LoVo (cell line): Measurements from ENCODE around the gene WNK4.
A peak's percentile ranks its signal among the peaks of the same experiment; 100 is the strongest.
"Not testable (repeated sequence)": the region's sequence is repeated elsewhere in the genome, so short reads cannot be mapped to it uniquely, and the experiment has no call there.

Experiments
- DNase-seq: peaks from one replicate; pipeline ENCODE4 v3.0.0-alpha.2; 2016; ENCODE audit warnings: low spot score

The WNK4 gene

DNA sequence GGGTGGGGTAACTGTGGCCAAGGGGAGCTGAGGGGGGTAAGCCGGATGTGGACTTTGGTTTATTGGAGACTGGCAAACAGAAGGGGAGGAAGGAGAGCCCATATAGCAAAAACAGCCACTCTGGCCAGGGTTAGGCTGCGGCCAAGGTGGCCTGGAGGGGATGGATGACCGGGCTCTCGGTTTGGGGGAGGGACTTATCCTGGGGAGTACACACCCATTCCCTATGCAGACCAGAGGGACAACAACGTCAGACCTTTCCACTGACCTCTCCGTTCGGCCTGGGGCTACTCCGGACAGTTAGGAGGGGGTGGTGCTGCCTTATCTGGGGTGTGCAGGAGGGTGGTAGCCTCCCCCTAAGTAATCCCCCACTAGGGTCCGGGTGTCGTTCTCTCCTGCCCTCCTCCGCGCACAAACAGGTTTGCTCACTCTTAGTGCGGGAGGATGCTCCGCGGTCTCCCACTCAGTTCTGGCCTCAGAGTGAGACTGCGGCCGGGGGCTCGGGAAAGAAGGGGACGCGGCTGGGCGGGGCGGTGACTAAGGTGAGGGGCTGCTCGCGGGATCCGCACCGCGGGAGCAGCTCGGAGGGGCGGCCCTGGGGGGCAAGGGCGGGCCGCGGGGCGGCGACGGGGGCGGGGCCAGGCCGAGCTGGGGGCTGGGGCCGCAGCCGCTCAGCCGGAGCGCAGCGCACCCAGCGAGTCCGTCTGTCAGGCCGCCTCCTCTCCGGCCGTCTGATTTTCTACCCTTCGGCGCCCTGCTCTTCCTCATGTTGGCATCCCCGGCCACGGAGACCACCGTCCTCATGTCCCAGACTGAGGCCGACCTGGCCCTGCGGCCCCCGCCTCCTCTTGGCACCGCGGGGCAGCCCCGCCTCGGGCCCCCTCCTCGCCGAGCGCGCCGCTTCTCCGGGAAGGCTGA is at the start of gene WNK4:
TSS of gene WNK4 (plus strand) at position 675 of the 915 bp plus-strand sequence. CDS start at position 764, 89 bp downstream.
- peak; percentile 52 for DNase-seq

DNA sequence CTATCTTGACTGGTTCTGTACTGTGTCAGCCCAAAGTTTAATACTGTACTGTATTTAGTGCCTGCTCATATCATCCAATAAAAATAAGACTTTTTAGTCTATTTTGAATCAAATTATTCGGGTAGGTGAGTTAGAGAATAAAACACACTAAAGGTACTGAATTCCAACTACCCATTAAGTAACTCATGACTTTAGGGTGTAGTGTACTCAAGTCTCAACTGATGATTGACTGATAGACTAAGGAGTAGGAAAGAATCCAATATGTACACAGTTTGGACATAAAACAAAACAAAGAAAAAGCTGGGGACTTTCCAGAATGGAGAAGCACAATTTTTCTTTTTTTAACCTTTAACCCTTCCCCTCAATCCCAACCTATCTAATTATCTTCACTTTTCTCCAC is 39.7 kb upstream of the WNK4 start:
- DNase-seq = no peak

DNA sequence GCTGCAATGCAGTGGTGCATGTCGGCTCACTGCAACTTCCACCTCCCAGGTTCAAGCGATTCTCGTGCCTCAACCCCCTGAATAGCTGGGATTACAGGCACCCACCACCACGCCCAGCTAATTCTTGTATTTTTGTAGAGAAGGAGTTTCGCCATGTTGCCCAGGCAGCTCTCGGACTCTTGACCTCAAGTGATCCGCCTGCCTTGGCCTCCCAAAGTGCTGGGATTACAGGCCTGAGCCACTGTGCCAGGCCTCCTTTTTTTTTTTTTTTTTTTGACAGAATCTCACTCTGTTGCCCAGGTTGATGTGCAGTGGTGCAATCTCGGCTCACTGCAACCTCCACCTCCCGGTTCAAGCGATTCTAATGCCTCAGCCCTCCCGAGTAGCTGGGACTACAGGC is 37.5 kb upstream of the WNK4 start:
- DNase-seq = not testable (repeated sequence)

DNA sequence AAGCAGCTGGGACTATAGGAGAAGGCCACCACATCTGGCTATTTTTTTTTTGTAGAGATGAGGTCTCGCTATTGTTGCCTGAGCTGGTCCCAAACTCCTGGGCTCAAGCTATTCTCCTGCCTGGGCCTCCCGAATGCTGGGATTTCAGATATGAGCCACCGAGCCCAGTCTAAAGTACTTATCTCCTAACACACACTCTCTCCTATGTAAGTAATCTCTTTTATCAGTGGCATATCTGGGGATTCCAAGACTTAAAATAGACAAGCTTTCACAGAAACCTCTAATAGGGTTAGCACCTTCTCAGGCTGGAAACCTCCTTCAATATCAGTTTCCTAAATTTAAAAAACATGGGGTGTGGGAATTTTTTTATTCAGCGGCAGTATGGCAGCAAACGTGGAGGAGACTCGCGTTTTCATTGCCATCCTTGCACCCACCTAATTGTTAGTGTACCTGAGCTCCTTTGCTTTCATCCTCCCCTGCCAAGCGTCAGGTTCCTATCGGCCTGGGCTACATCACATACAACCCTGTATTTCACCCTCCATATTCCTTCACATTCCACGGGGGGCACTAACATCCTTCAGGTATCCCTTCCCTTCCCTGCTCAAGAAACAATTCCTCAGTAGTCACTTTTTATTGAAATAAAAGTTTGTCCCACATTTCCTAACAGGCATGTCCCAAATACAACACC is 36.7 kb upstream of the WNK4 start:
- DNase-seq = no peak

DNA sequence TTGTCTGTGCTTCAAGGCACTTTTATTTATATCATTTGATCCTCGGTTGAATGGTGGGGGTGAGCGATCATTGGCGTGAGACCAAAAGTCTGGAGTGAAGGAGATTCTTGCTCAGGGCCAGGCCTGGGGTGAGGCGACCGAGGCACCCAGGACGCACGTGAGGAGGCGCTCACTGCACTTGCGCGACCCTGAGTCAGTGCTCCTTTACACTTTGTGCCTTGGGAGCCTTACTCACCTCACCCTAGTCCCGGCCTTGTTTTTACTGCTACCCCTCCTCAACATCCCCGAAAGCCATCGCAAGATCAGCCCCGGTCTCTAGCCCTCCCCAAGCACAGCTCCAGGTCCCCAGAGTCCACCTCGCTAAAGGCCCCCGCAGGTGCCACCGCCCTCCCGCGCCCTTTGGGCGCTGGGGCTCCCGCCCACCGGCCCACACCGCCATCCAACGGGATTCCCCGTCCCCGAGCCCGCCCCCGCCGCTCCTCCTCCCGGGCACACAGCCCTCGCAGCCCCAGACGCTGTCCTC is 36.1 kb upstream of the WNK4 start:
- peak; percentile 77 for DNase-seq

DNA sequence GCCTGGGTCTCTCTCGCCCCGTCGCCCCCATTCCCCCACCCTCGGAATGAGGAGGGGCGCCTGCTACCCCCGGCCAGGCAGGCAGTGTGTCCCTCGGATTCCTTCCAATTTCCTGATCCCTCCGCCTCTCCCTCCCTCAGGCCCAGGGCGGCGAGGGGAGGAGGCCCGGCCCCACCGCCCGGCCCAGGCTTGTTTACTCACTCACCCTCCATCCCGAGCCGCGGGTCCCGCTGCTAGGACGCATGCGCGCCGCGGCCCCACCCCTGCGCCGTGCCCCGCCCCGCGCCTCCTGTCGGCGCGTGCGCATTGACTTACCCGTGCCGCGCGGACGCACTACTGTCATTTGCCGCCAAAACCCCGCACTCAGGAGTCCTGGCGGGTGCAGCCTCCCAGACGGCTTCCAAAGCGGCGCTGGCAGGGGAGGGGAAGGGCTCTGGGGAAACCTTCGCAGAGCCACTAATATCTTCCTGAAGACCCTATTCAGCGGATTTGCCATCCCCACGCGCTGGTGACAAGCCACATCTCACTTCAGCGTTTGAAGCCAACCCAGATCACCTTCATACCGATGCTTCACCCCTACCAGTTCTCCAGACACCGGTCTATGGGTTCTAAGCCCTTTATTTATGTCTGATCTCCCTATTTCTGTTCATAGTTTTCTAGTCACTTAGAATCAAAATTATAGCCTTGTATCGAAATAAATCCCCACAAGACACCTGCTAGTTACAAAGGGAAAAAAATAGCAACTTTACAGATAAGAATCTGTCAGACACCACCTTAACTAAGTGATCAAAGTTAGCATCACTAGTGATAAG is 35.4 kb upstream of the WNK4 start, which contains the start of gene EZH1:
TSS of gene EZH1 (minus strand) at position 235 of the 812 bp plus-strand sequence. CDS start 16,099 bp downstream, outside the sequence.
- peak; percentile 93 for DNase-seq

DNA sequence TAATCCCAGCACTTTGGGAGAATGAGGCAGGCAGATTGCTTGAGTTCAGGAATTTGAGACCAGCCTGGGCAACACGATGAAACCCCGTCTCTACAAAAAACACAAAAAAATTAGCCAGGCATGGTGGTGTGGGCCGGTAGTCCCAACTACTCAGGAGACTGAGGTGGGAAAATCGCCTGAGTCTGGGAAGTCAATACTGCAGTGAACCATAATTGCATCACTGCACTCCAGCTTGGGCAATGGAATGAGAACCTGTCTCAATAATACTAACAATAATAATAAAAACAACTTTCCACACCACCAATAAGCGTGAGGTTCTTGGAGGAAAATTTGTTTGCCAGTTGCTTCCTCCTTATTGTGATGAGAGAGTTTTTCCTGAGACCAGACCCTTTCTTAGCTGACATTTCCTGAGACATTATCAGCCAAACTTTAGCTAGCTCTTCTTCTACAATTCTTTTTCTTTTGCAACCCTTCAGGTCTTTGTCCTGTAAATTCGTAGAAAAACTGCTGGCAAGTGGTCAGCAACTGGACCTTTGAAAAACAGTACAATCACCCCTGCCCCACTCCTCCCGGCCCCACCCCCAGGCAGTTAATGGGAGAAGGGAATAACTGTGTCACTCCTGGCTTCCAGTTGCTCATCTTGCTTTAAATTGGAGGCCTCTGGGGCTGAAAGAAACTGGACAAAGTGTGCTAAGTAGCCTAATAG is 32.1 kb upstream of the WNK4 start:
- DNase-seq = no peak

DNA sequence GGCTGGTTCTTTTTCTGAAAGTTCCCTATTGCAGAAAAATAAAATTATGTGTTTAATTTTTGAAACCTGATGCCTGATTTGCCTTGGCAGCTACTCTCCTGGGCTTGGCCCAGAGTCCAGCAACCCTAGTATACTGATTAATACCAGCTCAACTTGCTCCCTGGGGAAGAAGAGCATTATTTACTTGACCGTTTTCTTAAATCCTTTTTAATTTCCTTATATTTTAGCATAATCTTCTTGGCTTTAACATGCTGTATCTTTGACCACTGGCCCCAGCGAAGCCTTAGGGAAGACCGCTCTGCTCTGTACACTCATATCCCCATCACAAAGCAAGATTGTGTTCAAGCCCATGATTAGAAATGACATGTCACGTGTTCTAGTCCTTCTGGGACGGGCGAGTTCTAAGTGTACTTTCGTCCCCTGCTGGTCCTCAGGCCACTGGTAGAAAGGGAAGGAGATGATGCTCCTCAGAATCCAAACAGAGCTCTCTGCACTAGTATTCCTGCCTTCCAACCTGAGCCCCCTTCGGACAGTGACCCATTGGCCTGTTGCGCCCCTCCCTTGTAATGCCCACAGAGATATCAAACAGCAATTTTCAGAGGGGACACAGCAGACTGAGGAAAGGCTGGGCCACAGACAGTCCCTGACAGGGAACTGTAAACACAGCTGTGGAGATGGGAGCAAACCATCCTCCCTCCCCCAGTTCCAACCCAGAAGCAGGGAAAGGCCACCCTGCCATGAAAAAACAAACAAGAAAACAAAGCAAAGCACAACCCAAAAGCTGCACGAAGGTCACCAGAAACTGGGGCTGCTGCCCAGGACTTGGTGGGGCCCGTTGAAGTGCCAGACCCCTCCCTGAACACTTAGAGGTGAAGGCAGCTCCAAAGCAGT is 31.3 kb upstream of the WNK4 start:
- no peak for DNase-seq

DNA sequence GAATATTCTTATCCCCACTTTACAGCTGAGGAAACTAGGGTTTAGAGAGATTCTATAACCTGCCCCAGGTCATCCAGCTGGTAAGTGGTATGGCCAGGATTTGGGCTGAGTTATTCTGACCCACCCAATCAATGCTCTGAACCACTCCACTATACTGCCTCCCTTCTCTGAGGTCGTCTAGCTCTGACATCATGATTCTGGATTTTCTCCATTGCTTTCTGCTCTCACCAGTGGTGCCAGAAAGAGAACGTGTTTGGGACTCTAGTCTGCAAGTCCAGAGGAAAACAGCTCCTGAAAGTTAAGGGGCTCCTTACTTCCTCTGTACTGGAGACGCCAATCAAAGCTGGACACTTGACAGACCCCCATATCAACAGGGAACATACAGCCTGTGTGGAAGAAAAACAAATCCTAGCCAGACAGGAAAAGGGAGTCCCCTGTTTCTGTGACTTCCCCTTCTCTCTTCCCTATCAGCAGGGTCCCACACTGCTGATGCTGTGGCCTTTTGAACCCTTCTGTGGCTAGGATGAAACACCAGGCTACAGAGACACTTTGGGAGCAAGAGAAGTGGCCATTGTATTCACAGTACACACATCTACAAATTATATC is 29.6 kb upstream of the WNK4 start:
- no peak for DNase-seq

DNA sequence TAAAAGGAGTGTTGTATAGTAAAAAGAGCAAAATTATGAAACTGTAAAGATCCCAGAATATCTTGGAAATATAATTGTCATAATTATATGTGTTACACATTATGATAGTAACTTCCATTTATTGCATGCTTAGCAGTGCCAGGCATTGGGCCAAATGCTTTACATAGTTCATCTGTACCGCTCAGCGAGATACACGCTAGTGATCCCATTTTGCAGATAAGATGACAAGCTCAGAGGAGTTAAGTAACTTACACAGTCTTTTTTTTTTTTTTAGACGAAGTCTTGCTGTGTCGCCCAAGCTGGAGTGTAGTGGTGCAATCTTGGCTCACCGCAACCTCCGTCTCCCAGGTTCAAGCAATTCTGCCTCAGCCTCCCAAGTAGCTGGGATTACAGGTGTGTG is 28.8 kb upstream of the WNK4 start:
- no peak for DNase-seq

DNA sequence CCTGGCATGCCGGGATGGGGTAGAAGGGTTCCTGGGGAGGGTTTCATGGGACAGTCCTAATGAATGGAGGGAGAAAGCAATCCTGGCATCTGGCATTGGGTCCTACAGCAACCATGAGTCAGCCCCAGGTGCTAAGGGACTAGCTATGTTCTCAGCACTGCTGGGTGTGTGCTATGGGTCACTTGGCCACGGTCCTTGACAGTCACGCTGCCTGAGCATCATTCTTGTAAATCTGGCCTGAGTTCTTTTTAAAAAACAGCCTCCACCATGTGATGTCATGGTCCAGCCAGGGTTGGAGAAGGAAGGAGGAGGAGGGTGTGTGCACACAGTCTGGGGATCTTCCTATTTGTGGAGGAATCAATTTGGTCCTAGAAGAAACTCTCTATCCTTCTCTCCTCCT is 25.6 kb upstream of the WNK4 start:
- DNase-seq = no peak

DNA sequence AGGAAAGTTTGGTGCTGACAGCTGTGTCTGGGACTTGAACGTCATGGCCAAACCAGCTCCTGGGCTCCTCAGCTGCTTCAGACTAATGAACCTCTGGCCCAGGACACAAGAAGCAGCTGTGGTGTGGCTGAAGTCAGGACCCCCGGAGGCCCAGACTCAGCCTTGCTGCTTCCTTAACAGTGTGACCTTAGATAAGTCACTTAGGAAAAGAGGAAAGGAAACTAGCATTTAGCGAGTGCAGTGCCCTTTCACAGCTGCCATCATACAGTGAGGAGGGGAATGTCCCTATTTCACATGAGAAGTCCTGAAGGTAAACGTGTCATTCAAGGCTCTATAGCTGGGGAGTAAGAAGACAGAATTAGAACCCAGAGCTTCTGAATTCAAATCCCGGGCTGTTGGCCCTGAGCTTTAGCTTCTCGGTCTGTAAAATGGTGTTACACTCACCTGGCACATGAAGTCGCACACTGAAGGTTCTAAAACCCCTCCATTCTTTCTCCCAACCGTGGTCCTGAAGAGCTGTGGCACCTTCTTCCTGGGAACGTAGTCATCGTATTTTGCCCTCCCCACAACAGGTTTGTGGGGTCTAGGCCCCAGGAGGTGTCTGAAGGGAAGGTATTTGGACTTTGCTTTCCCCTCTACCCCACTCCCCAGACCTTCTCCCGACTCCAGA is 20.3 kb upstream of the WNK4 start:
- no peak for DNase-seq

DNA sequence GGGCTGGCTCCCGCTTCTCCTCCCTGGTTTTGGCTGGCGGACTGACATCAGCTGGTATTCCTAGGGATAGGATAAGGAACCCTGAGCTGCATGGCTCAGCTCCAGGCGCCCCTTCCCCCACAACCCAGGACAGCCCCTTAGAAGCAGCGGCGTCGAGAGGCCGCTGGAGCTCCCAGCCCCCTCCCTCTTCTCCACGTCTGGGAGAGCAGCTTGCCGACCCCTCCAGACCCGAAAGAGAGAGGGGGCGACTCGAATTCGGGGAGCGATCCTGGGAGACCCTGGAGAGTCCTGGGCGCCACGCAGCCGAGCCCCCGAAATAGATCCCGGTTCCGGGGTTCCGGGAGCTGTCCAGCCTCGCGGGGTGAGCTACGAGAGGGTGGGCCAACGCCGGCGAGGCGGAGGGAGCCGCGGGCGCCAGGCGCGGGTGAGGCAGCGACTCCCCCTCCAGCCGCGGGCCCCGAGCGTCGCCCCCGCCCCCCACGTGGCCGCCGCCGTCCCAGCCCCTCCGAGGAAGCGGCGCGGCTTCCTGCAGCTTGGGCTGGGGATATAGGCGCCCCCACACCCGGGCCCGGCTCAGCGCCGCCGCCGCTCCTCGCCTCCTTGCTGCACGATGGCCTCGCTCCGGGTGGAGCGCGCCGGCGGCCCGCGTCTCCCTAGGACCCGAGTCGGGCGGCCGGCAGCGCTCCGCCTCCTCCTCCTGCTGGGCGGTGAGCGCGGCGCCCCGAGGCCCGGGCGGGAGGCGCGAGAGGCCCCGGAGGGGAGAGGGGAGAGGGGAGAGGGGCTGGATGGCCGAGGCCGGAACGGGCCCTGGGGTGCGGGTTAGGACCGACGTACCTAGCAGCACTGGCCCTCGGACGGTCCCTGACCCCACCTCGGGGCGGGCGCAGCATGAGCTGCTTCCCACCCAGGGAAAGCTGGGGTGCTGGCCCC is 19.5 kb upstream of the WNK4 start, which contains the start of gene RAMP2:
TSS of gene RAMP2 (plus strand) at position 576 of the 930 bp plus-strand sequence. CDS start at position 611, 35 bp downstream.
- DNase-seq = no peak

DNA sequence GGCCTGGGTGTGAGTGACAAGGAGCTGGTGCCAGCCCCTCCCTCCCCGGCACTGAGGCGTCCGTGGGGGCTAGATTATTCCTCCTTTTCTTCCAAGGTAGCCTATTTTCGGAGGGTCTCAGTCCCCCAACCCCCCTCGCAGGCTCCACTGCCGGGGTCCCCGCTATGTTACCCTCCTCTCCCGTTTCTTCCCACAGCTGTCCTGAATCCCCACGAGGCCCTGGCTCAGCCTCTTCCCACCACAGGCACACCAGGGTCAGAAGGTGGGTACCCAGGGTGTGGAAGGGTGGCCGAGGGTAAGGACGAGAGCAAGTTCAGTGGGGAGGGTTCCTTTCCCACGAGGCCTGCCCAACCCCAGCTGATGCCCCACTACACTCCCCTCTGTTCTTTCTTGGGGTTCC is 18.8 kb upstream of the WNK4 start:
- no peak for DNase-seq

DNA sequence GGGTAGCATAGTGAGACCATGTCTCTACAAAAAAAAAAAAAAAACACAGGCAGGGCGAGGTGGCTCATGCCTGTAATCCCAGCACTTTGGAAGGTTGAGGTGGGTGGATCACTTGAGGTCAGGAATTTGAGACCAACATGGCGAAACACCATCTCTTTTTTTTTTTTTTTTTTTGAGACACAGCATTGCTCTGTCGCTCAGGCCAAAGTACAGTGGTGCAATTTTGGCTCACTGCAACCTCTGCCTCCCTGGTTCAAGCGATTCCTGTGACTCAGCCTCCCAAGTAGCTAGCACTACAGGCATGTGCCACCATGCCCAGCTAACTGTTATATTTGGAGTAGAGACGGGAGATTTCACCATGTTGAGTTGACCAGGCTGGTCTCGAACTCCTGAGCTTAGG is 14.3 kb upstream of the WNK4 start:
- DNase-seq = no peak

DNA sequence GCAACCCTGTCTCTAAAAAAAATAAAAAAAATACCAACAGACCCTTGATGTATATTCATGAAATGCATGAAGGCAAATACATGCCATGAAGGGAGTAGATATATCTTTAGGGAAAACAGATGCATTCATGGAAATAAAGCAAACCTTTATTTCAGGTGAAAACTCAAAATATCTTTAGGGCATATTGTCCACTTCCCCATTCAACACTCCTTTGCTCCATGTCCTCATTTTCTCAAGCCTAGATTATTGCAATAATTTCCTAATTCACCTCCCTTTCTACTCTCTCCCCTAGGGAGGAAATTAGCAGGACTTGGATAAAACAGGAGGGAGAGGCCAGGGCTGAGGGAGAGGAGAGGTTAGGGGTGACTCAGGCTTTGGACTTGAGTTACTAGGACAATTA is 12.9 kb upstream of the WNK4 start:
- DNase-seq = no peak

DNA sequence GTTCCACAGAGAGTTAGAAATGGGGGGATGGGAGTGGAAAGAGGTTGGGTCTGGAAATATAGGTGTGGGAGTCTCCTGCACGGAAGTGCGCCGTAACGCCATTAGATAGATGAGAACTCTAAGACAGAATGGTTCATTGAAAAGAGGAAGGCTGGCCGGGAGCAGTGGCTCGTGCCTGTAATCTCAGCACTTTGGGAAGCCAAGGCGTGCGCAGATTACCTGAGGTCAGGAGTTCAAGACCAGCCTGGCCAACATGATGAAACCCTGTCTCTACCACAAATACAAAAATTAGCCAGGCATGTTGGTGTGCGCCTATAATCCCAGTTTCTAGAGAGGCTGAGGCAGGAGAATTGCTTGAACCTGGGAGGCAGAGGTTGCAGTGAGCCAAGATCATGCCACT is 12.4 kb upstream of the WNK4 start:
- not testable (repeated sequence) for DNase-seq

DNA sequence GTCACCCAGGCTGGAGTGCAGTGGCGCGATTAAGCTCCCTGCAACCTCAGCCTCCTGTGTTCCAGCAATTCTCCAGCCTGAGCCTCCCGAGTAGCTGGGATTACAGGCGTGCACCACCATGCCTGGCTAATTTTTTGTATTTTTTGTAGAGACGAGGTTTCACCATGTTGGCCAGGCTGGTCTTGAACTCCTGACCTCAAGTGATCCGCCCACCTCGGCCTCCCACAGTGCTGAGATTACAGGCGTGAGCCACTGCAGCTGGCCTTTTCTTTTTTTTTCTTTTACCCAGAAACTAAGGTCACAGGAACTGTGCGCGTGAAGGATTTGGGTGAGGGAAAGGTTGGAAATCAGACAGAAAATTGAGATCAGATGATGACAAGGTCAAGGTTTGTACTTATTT is 10.4 kb upstream of the WNK4 start:
- DNase-seq = not testable (repeated sequence)
